Measurements from ENCODE around the gene APOC4.

- TF ChIP-seq CTCF (IDR thresholded peaks at IDR 0.05; ENCODE audit: low read depth, low read length) (no peak), EZH2phosphoT487 (IDR thresholded peaks at IDR 0.05; ENCODE audit: low read depth) (no peak)
Measured at GRCh38 chr19:44897835-44898234, 44.2 kb upstream of the APOC4 start.

Measured in OCI-LY3 (cell line).